Caco-2 (cell line): ENCODE results near the gene FGF8. TPM values are rescaled to one million over a fixed set of nuclear protein-coding genes. Genes with fewer than 3 reads are reported as not detected.

Experiments used
- Bru-seq: library from RNA; stranded (reverse); fragments of 400-500 nt; gene quantifications from one replicate; lab custom pipeline; 2021; lab: Mats Ljungman, UMichigan
- BruChase-seq, 2 experiments: library from RNA; stranded (reverse); fragments of 400-500 nt; gene quantifications; one replicate each; lab custom pipeline; 2021; lab: Mats Ljungman, UMichigan
- BruUV-seq: library from RNA; stranded (reverse); fragments of 400-500 nt; replicated peaks from 2 replicates; lab custom pipeline; 2021; lab: Mats Ljungman, UMichigan
- CTCF ChIA-PET: fragments of 300-600 bp; sonication (Branson Sonifier 250); formaldehyde crosslinking; loops from one replicate; lab custom pipeline; 2022; ENCODE audit warnings: antibody characterized with exemption; lab: Charles Lee
- POLR2A ChIA-PET: fragments of 300-600 bp; sonication (Branson Sonifier 250); formaldehyde crosslinking; loops from one replicate; lab custom pipeline; 2022; ENCODE audit warnings: antibody characterized with exemption; lab: Charles Lee
- DNase-seq, 2 experiments: peaks; one replicate each; pipeline versions ENCODE4 v3.0.0 to v3.0.0-alpha.2; 2020 to 2022
- H3K27me3 ChIP-seq: replicated peaks from 2 replicates; pipeline ENCODE4 v1.6.0; 2011; ENCODE audit warnings: low read length; ENCODE audit not compliant: control insufficient read depth, insufficient read depth
- H3K36me3 ChIP-seq: 2 replicates; pipeline ENCODE4 v1.5.1; 2011; ENCODE audit warnings: low read length; ENCODE audit not compliant: control insufficient read depth, insufficient read depth
- H3K4me1 ChIP-seq: fragments of 250-450 bp; sonication (Bioruptor Pico); 2 replicates; pipeline ENCODE4 v1.5.1; 2020; ENCODE audit warnings: mild to moderate bottlenecking
- H3K4me3 ChIP-seq: 2 replicates; pipeline ENCODE4 v1.5.1; 2011; ENCODE audit warnings: low read depth, mild to moderate bottlenecking, control low read depth, low read length
- H3K9me3 ChIP-seq: fragments of 250-450 bp; sonication (Bioruptor Pico); 2 replicates; pipeline ENCODE4 v1.5.1; 2020; ENCODE audit warnings: mild to moderate bottlenecking, moderate library complexity
- H3K27ac Mint-ChIP-seq: one replicate; pipeline ENCODE4 v1.8.0; 2022; ENCODE audit warnings: mixed read lengths; ENCODE audit not compliant: unreplicated experiment
- H3K27me3 Mint-ChIP-seq: one replicate; pipeline ENCODE4 v1.8.0; 2022; ENCODE audit warnings: mixed read lengths; ENCODE audit not compliant: insufficient read depth, unreplicated experiment
- H3K36me3 Mint-ChIP-seq: one replicate; pipeline ENCODE4 v1.8.0; 2022; ENCODE audit warnings: mild to moderate bottlenecking, mixed read lengths; ENCODE audit not compliant: insufficient read depth, unreplicated experiment
- H3K4me1 Mint-ChIP-seq: one replicate; pipeline ENCODE4 v1.8.0; 2022; ENCODE audit warnings: low read depth, mixed read lengths; ENCODE audit not compliant: unreplicated experiment
- H3K4me3 Mint-ChIP-seq: one replicate; pipeline ENCODE4 v1.8.0; 2022; ENCODE audit warnings: mild to moderate bottlenecking, moderate library complexity, mixed read lengths; ENCODE audit not compliant: unreplicated experiment
- H3K9me3 Mint-ChIP-seq: one replicate; pipeline ENCODE4 v1.8.0; 2022; ENCODE audit warnings: mixed read lengths; ENCODE audit not compliant: unreplicated experiment
- CTCF ChIP-seq, 2 experiments: fragments of 200-600 bp in 1 of 2; IDR thresholded peaks; 1 replicate in 1 of 2; 2 replicates in 1 of 2; pipeline versions ENCODE4 v1.5.1 to v1.8.0; 2011 to 2022; ENCODE audit warnings: antibody characterized with exemption in 1 of 2, control low read depth in 1 of 2, inconsistent platforms in 1 of 2, low read depth in 1 of 2, low read length in 1 of 2, mild to moderate bottlenecking in 1 of 2, moderate library complexity in 1 of 2; ENCODE audit not compliant: insufficient read depth in 1 of 2, severe bottlenecking in 1 of 2, unreplicated experiment in 1 of 2
- intact Hi-C: fragments of 100-400 bp; cut with micrococcal nuclease; formaldehyde crosslinking; loops from one replicate; pipeline ENCODE4 v1.10.0; 2022; ENCODE audit not compliant: unreplicated experiment
- long read RNA-seq: library from polyadenylated mRNA; stranded (forward); transcript quantifications from one replicate; pipeline ENCODE4 v2.0.0, GENCODE V29; 2022
- total RNA-seq: library from RNA; stranded (reverse); gene quantifications from 2 replicates; pipeline ENCODE4 v1.2.3, GENCODE V29; 2022

Gene FGF8
- total RNA-seq (0.68 TPM in 1 of 2 replicates, not detected in the other), Bru-seq, nascent RNA (percentile 32 among the genes with signal in this experiment), BruChase-seq, experiment 1, labeled RNA remaining after a 2-hour chase (percentile 27 among the genes with signal in this experiment), BruChase-seq, experiment 2, labeled RNA remaining after a 6-hour chase (percentile 23 among the genes with signal in this experiment)
- long read RNA-seq, result 0 reads

GRCh38 chr10:101775273-101776160, at the start of gene FGF8:
FGF8 (minus strand) TSS chr10:101776114; CDS start chr10:101775900, 214 bp downstream.
- Mint-ChIP-seq H3K36me3 (peaks cover 13% of the 10 kb centered on the region), H3K4me3 (peak within 1 kb of the TSS; percentile 69), H3K27ac (no peak within 1 kb of the TSS), H3K27me3 (peaks cover 9% of the 10 kb centered on the region), H3K4me1 (no peaks in the 10 kb centered on the region), H3K9me3 (no peaks in the 10 kb centered on the region)
- Histone ChIP-seq H3K4me3 (peak within 1 kb of the TSS; percentile 33), H3K27me3 (no peaks in the 10 kb centered on the region; the same call in 1 of the 2 replicates), H3K4me1 (no peaks in the 10 kb centered on the region), H3K36me3 (peaks cover 1% of the 10 kb centered on the region; the same call in 1 of the 2 replicates), H3K9me3 (no peaks in the 10 kb centered on the region)
- ChIA-PET POLR2A (no interaction called here), CTCF (interaction anchor here (0.7 kb wide), 1 partner anchor 173 kb away, joined by 3 read pairs; no protein-coding TSS in a partner anchor)
- intact Hi-C loops, result loop anchor here (5.0 kb wide), 1 partner anchor 48 kb away; no protein-coding TSS in a partner anchor
- TF ChIP-seq CTCF (IDR thresholded peaks at IDR 0.05; ENCODE audit: insufficient read depth in 1 of 2, low read depth in 1 of 2, low read length in 1 of 2, severe bottlenecking in 1 of 2, unreplicated experiment in 1 of 2), result no peak
- DNase-seq, result peak; percentile 21 to 26
- BruUV-seq, result no TSS peak

GRCh38 chr10:101824736-101825135, 48.8 kb upstream of the FGF8 start:
- Histone ChIP-seq H3K4me3 (no peak overlapping the region), H3K36me3 (no peaks in the 10 kb centered on the region), H3K4me1 (no peaks in the 10 kb centered on the region), H3K9me3 (no peaks in the 10 kb centered on the region), H3K27me3 (no peaks in the 10 kb centered on the region)
- H3K27ac Mint-ChIP-seq, result no peak overlapping the region
- H3K4me3 Mint-ChIP-seq, result no peak overlapping the region
- peaks cover 11% of the 10 kb centered on the region for H3K36me3 Mint-ChIP-seq
- H3K27me3 Mint-ChIP-seq, result no peaks in the 10 kb centered on the region
- ChIA-PET POLR2A (no interaction called here), CTCF (no interaction called here)
- H3K4me1 Mint-ChIP-seq, result no peaks in the 10 kb centered on the region
- DNase-seq, result no peak
- intact Hi-C loops, result no loop called here
- no peak for TF ChIP-seq CTCF (IDR thresholded peaks at IDR 0.05; ENCODE audit: insufficient read depth in 1 of 2, low read depth in 1 of 2, low read length in 1 of 2, severe bottlenecking in 1 of 2, unreplicated experiment in 1 of 2)
- no peaks in the 10 kb centered on the region for H3K9me3 Mint-ChIP-seq
- no TSS peak for BruUV-seq
